NCI-H748 (cell line): ENCODE results near the gene PDP2.

Experiments used
- DNase-seq: peaks from one replicate; lab custom pipeline; 2025; ENCODE audit not compliant: unreplicated experiment; lab: John Stamatoyannopoulos, UW

Gene PDP2

DNA sequence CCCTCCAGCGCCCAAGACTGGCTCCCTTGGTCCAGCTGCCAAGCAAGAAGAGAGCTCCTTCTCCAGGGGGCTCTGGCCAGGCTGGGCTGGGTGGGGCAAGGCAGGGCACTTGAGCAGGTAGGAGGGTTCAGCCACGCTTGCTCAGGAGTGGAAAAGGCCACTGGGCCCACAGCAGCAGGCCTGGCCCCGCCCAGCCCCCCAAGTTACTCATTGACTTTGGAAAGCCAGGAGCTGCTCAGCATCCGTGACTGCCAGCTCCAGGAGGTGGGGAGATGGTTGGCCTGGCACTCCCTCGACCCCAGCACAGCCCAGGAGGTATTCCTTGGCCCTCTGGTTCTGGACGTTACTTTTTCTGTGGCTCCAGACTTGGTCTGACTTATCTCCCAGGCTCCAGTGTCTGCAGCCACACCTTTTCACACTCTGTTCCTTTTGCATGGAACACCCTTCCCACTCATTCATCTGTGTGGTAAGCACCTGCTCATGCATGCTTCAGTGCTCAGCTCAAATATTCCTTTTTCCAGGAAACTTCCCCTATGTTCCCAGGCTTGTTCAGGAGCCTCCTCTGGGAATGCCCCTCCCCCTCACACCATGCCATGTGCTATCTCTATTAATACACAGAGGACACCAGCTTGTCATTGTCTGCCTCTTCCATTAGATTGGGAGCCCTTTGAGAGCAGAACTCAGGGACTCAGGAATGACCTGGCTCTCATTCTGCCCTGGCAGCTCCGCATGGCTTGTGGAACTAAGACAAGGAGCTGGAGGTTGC, 38.7 kb downstream of the PDP2 start, which contains the start of gene CDH16:
TSS of gene CDH16 (minus strand) at position 83 of the 766 bp plus-strand sequence. CDS start 820 bp downstream, outside the sequence.
- DNase-seq, result no peak

DNA sequence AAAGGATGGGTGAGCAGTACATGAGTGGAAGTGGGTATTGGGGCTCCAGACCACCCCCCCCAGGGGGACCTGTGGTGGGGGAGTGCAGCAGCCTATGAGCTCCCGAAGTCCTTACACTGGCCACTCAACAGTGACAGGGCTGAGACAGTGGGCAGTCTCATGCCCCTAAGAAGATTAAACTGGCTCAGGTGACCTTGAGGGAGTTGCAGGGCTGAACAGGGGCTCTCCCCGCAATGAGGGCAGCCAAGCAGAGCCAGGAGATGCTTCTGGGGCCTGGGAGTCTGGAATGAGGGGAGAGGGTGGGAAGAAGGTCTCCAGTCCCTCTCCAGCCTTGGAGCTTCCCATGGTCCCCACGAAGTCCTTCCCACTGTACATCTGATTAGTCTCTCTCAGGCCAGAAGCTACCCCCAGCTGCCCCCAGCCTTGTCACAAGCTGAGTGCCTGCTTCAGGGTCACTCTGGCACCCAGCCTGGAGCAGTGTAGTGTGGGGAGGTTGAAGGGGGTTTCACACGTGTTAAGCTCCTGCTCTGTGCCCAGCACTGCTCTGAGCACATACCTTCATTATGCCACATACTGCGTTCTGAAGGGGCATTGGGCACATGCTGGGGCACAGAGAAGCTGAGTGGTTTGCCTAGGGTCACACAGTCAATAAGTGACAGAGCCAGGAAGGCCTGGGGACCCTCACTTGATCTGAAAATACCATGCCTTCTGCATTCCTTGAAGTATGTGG, 39.4 kb downstream of the PDP2 start:
- no peak for DNase-seq

DNA sequence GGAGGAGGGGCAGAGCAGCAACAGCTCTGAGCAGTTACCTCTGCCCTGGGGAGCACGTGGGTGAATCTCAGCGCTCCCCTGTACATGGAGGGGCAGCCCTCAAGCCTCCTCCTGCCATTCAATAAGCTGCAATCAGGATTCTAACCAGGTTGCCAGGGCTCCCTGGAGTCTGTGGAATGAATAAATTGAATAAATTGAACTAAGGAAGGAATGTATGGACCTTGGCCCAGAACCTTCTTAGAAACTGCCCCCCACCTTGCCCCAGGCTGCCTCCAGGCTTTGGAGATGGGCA, 39.9 kb downstream of the PDP2 start:
- DNase-seq, result no peak

DNA sequence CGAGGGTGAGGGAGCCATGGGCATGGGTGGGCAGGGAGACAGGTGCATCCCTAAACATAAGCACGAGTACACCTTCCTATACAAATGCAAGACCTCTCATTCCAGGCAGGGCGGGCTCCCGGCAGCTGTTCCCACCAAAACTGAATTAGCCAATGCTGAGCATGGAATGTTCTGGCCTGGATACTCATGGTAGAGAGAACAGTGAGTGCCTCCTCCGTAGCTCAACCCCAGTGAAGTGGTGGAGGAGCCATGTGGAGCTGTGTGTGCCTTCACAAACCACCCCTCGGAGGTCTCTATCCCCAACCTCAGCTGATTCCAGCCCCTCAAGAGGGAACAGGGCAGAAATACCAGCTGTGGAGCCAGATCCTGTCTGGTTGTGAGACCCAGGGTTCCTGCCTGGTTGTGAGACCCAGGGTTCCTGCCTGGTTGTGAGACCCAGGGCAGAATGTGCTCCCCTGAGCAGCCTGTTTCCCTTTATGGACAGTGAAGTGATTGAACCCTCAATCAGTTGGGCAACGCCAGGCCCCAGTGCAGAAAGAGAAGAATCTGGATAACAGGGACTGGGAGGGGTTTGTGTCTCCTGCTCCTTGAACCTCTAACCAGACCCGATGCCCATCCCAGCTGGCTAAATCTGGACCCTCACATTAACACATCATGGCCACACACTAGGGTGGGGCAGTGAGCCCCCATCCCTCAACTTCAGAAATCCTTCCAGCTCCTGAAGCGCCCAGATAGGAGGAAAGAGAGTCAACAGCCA, 40.8 kb downstream of the PDP2 start:
- DNase-seq, result no peak

DNA sequence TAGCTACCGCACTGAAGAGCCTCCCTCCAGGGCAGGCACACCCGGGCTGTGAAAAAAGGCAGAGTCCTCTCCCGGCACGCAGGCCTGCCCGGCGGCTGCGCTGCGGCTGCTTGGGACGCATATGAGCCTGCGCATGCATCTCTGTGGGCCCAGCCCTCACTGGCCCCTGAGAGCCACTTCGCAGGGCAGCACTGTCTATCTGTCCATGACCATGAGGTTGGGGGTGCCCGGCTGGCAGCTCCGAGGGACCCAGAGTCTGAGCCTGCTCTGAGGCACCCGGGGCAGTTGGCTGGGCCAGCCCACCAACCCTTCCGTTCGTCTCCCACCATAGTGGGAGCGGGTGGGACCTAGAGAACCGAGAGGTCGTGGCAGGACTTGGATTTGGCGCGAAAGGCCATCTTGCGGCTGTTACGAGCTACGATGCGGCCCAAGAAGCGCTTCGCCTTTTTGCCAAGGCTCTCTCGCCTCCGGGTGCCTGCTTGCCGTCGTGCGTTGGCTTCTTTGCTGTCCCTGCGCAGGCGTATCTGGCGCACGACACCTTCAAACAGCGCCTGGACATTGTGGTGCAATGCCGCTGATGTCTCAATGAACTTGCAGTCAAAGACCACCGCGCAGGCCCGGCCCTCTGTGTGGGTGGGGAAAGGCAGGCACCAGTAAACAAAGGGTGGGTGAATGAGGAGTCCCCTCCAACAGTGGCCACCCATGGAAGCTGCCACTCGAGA, 41.6 kb downstream of the PDP2 start:
- no peak for DNase-seq

DNA sequence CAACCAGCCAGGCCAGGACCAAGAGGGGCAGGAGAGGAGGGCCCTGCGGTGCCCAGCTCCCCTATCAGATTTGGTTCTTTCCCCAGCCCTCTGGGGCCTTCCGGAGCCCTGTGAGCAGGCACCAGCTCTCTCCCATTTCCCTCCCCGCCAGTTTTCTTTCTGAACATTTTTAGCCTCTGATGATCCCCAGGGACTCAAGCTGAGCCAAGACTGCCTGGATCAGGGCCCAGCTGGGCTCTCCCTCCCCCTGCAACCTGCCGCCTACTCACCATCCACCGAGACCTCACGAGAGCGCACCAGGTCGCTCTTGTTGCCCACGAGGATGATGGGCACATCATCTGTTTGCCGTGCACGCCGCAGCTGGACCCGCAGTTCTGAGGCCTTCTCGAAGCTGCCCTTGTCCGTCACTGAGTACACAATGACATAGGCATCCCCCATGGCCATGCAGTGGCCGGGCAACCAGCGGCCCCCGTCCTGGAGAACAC, 43.0 kb downstream of the PDP2 start:
- no peak for DNase-seq

DNA sequence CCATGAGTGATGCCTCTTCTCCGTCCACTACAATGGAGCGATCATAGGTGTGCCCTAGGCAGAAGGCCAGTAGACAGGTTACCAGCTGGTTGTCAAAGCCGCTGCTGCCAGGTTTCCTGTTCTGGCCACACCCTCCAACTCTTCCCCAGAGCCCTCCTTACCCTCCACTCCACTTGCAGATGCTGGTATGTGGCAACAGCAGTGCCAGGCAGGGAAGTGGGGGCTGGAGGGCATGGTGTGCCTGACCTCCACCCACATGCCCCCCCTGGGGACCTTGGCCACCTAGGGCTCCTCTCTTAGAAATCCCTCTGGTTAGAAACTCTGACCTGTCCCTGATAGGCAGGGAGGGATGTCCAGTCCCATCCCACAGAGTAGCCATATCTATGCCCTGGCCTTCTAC, 43.6 kb downstream of the PDP2 start:
- DNase-seq, result no peak

DNA sequence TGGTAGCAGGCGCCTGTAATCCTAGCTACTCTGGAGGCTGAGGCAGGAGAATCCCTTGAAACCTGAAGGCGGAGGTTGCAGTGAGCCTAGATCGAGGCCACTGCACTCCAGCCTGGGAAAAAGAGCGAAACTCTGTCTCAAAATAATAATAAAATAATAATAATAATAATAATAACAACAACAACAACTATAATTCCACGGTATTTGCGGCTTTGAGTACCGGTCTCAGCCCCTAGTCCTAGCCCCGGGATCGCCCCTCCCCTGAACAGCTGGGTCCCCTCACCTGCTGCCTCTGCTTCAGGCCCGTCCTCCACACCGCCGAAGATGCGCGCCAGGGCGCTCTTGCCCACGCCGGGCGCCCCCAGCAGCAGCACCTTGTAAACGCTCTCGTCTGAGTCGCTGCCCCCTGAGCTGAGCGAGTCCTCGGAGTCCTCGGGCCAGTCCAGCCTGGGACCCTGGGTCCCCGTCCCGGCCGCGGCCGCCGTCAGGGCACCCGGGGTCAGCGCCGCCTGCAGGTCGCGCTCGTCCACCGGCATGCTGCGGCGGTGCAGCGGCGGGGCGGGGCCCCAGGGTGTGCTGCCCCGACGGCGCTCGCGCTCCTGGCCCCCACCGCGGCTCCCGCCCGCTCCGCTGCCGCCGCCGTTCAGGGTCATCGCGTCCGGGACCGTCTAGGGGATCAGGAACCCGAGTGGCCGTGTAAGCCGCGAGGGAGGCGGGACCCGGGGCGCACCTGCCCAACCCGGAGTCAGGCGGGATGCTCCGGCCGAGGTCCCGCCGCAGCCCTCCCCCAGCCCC, 44.4 kb downstream of the PDP2 start:
- peak; percentile 36 for DNase-seq

DNA sequence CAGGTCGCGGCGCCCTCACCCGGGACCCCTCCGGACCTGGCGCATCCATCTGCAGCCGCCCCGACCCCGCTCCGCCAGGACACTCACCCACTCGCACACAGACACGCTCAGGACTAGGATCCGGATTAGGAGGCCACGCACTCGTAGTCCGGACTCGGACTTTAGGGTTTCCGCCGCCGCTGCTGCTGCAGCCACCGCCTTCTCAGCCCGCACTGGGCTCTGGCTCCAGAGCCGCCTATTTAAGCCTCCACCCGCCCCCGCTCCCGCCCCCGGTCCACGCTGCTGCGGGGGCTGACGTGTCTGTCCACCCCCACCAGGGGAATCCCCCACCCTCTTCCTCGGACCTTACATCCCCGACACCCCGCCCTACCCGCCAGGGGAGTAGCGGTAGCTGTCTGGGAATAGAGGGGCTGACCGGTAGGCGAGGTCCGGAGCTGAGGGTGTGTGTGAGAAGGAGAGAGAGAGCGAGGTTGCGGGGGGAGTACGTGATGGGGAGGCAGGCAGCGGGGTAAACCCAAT, 45.1 kb downstream of the PDP2 start, which contains the start of gene RRAD:
TSS of gene RRAD (minus strand) at position 214 of the 519 bp plus-strand sequence. CDS start 356 bp downstream, outside the sequence.
- peak; percentile 33 for DNase-seq

DNA sequence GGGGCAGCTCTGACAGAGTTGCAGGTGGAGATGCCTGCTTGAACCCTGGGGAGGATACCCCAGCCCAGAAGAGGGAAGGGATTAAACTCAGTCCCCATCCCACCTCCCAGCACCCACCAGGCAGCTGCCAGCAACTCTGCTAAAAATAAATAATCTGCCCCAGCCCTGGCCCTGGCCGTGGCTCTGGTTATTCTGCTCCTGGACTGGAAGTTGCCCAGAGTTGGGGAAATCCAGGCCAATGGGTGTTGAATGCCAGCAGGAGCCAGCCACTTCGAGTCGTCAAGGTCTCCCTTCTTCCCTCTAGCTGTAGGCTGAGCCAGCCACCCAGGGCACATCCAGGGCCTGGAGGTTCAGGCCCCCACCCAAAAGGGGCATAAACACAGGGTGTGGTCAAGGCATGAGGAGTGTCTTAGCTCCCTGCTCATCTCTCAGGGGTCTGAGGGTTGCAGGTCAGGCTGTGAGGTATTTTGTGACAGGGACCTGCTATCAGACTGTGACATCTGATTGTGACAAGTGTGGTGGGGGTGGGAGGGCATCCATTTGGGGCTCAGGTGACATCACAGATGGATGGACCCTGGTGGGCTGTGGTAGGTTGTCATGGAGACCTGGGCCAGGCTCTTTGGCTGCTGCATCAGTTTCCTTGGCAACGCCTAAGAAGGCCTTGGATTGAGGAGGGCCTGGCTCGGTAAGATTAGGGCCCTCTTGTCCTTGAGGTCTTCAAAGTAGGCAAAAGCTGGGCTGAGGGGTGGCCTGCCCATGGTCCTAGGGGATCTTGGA, 46.0 kb downstream of the PDP2 start:
- no peak for DNase-seq

DNA sequence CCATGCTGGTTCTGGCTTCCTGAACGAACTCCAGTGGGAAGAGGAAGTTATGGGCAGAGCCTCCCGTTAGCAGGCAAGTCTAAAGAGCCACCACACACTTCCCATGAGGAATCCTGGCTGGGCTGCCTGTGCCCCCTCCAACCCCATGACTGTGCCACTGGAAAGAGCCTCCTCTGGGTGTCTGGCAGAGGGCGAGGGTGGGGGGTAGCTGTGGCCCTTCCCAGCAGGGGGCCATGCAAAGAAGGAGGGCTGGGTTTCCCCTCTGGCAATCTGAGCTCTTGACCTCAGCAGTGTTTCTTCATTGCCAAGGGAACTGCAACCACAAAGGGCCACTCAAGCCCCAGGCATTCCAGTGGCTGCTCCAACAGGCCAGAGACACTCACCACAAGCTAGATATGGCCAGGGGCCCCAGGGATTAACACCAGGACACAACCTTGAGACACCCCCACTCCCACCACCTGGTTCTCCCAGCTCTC, 46.7 kb downstream of the PDP2 start:
- DNase-seq, result peak; percentile 12

DNA sequence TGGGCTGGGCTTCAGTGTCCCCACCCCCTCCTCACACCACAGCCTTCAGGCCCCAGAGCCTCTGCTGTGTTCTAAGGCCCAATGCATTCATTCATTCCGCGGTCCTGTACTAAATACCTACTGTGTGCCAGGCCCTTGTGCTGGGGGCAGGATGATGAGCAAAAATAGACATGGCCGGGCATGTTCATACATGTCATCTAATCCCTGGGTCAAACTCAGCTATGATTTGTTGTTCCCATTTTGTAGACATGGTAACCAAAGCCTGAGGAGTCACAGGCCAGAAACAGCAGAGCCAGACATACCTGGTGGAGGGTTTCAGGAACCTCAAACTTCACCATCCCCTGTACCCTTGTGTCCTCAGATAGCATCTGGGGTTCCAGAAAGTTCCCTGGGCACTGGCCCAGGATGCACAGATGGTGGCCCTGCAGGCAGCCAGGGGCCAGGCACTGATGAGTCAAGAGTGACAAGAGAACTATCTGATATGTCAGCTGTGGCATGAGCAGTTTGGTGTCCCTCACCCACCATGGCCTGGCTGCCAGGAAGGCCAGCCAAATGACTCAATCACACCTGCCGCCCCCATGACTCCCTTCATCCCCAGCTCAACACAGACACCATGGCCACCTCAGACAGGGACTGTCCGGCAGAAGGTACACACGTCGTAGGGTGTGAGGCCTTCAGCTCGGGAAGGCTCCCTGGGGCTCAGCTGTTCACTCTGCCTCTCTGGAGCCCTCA, 47.8 kb downstream of the PDP2 start:
- DNase-seq, result no peak

DNA sequence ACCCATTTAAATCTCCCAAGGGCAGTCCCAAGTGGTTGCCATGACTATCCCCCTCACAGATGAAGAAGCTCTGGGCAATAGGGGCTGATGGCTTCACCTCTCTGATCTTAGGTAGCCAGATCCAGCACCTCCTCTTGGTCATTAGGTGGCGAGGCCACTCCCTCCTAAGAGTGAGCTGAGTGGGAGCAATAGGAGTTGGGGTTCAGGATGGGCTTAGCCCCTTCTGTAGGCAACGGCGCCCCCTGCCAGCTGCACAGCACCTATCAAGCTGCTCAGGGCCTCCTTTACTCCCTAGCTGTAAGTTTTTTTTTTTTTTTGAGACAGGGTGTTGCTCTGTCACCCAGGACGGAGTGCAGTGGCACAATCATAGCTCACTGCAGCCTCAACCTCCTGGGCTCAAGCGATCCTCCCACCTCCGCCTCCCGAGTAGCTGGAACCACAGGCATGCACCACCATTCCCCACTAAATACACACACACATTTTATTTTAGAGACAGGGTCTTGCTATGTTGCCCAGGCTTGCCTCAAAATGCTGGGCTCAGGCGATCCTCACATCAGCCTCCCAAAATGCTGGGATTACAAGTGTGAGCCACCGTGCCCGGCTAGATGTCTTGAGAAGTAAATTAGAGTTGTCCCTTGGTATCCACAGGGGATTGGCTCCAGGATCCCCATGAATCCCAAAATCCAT, 48.5 kb downstream of the PDP2 start:
- DNase-seq, result no peak

DNA sequence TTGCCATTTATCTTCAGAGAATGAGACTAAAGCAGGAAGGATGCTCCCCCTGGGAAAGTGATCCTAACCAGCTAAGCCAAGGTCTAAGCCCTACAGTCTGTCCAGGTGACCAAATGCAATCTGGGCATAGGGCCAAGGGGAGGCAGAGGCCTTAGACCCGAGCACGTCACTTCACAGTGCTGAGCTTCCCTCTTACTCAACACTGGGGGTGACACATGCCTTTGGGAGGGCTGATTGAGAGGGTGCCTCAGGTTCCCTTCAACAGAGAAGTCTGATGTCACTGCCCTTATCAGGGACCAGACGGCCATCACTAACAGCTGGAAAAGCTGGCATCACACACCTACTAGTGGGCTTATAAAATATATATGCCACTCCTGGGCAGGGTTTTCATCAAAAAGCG, 49.9 kb downstream of the PDP2 start:
- DNase-seq, result no peak

DNA sequence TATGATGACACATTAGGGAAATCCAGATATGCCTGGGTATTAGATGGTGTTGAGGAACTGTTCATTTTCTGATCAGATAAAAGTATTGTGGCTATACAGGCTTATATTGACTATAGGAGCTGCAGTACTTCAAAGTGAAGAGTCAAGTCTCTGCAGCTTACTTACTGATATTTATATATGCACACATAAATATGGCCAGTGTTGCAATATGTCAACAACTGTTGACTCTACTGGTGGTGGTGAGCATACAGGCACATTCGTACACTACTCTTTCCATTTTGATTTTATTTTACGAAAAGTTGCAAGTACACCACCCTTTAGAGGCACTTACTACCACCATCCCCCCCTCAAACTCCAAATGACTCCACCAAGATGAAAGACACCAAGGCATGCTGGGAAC, 51.4 kb downstream of the PDP2 start:
- DNase-seq, result no peak

DNA sequence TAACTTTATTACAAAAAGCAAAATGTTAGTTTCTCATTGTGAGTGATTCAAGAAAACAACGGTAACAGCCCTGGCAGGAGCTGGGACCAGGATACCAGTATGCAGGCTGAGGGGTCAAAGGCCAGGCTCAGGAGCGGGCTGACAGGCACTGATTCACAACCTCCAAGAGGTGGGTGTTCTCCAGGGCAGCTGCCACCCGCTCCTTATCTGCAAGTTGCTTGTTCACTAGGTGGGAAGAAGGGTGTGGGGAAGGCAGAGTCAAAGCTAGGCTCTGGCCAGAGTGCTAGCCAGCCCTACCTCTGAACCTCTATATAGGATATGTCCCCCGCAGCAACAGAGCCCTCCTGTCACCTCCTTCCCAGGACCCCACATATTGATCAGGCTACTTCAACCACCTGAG, 51.8 kb downstream of the PDP2 start:
- no peak for DNase-seq

DNA sequence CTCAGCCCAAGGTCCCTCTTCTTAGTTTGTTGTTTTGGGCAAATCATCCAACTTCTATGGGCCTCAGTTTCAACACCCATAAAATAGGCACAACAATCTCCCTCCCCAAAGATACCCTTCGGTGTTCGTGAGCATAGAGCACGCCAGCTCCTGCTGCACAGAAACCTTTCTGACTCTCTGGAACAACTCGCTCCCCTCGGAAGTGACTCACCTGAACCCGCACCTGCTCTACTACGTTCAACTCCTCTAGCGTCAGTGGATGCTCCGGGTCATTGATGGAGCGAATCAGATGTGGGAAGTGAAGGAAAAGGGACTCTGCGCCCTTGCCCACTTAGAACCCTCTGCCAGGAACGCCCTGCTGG, 53.4 kb downstream of the PDP2 start:
- no peak for DNase-seq
